GM06990 (cell line): ENCODE data around the gene PSEN1.

Experiments
- DNase-seq: peaks from one replicate; pipeline ENCODE4 v3.0.0-alpha.2; 2011; ENCODE audit not compliant: insufficient read length; ENCODE audit errors: extremely low read depth
- H3K27me3 ChIP-seq: replicated peaks from 2 replicates; pipeline ENCODE4 v1.6.0; 2011; ENCODE audit warnings: low read length; ENCODE audit not compliant: control insufficient read depth, insufficient read depth
- H3K36me3 ChIP-seq: 2 replicates; pipeline ENCODE4 v1.5.1; 2011; ENCODE audit warnings: low read length; ENCODE audit not compliant: control insufficient read depth, insufficient read depth
- H3K4me3 ChIP-seq: replicated peaks from 2 replicates; pipeline ENCODE4 v1.5.1; 2011; ENCODE audit warnings: low read depth, mild to moderate bottlenecking, control low read depth, low read length
- CTCF ChIP-seq: IDR thresholded peaks from 2 replicates; pipeline ENCODE4 v1.5.1; 2011; ENCODE audit warnings: low read length, control low read depth, mild to moderate bottlenecking, inconsistent platforms; ENCODE audit not compliant: insufficient read depth, poor library complexity, severe bottlenecking

Gene PSEN1

GRCh38 chr14:73264885-73265720, 128.8 kb downstream of the PSEN1 start:
- Histone ChIP-seq H3K27me3 (no peaks in the 10 kb centered on the region), H3K36me3 (peaks cover 20% of the 10 kb centered on the region), H3K4me3 (no peak overlapping the region)
- TF ChIP-seq CTCF, result no peak
- no peak for DNase-seq

- no peak overlapping the region for H3K4me3 ChIP-seq
- no peak for DNase-seq
- no peaks in the 10 kb centered on the region for H3K27me3 ChIP-seq
- TF ChIP-seq CTCF, result no peak
- peaks cover 20% of the 10 kb centered on the region for H3K36me3 ChIP-seq
Observed at GRCh38 chr14:73265721-73266046, 129.4 kb downstream of the PSEN1 start.

- no peak for DNase-seq
- H3K27me3 ChIP-seq, result no peaks in the 10 kb centered on the region
- no peak for TF ChIP-seq CTCF
- no peak overlapping the region for H3K4me3 ChIP-seq
- peaks cover 20% of the 10 kb centered on the region for H3K36me3 ChIP-seq
Observed at GRCh38 chr14:73266317-73266716, 130.0 kb downstream of the PSEN1 start.

GRCh38 chr14:73267474-73267873, 131.2 kb downstream of the PSEN1 start:
- no peak for TF ChIP-seq CTCF
- no peak for DNase-seq
- Histone ChIP-seq H3K27me3 (no peaks in the 10 kb centered on the region), H3K4me3 (no peak overlapping the region), H3K36me3 (peaks cover 18% of the 10 kb centered on the region)

- peaks cover 17% of the 10 kb centered on the region for H3K36me3 ChIP-seq
- peak; percentile 83 for DNase-seq
- TF ChIP-seq CTCF, result no peak
- peak overlapping the region; percentile 37 for H3K4me3 ChIP-seq
- H3K27me3 ChIP-seq, result no peaks in the 10 kb centered on the region
Observed at GRCh38 chr14:73269729-73270531, 133.6 kb downstream of the PSEN1 start.
